OCI-LY7 (cell line): ENCODE data around the gene DCAF8L2. TPM values are rescaled to one million over a fixed set of nuclear protein-coding genes. Genes with fewer than 3 reads are reported as not detected.

ENCODE experiments used
- BruUV-seq: library from RNA; stranded (reverse); fragments of 400-500 nt; replicated peaks from 2 replicates; lab custom pipeline; 2021; lab: Mats Ljungman, UMichigan
- CTCF ChIA-PET: fragments of 300-600 bp; sonication (Branson Sonifier 250); formaldehyde crosslinking; loops from one replicate; lab custom pipeline; 2022; ENCODE audit warnings: antibody characterized with exemption; ENCODE audit not compliant: unreplicated experiment; lab: Charles Lee
- POLR2A ChIA-PET: fragments of 300-600 bp; sonication (Branson Sonifier 250); formaldehyde crosslinking; loops from one replicate; lab custom pipeline; 2022; ENCODE audit warnings: antibody characterized with exemption; lab: Charles Lee
- DNase-seq: peaks from one replicate; pipeline ENCODE4 v3.0.0-alpha.2; 2015; ENCODE audit warnings: low spot score
- H2AFZ ChIP-seq: fragments of 200-600 bp; sonication (generic), shearing (Covaris generic); 2 replicates; pipeline ENCODE4 v1.6.1; 2014; ENCODE audit warnings: mild to moderate bottlenecking, antibody characterized with exemption, low read length, moderate library complexity
- H3K27ac ChIP-seq: fragments of 200-600 bp; sonication (generic); 2 replicates; pipeline ENCODE4 v1.5.1; 2014; ENCODE audit warnings: mixed run types, low read depth, mild to moderate bottlenecking, moderate library complexity, low read length, inconsistent platforms; ENCODE audit not compliant: poor library complexity, severe bottlenecking
- H3K36me3 ChIP-seq: fragments of 200-600 bp; sonication (generic); 2 replicates; pipeline ENCODE4 v1.6.1; 2014; ENCODE audit warnings: mild to moderate bottlenecking, antibody characterized with exemption, low read length, moderate library complexity, mixed read lengths; ENCODE audit not compliant: insufficient read depth
- H3K4me1 ChIP-seq: fragments of 200-600 bp; sonication (generic); 2 replicates; pipeline ENCODE4 v1.5.1; 2014; ENCODE audit warnings: mild to moderate bottlenecking, low read length; ENCODE audit not compliant: insufficient read depth, poor library complexity, severe bottlenecking
- H3K4me2 ChIP-seq: fragments of 200-600 bp; sonication (generic); 2 replicates; pipeline ENCODE4 v1.6.1; 2014; ENCODE audit warnings: mild to moderate bottlenecking, low read length
- H3K4me3 ChIP-seq: fragments of 200-600 bp; sonication (generic); 2 replicates; pipeline ENCODE4 v1.5.1; 2014; ENCODE audit warnings: mild to moderate bottlenecking, low read depth, low read length; ENCODE audit not compliant: poor library complexity, severe bottlenecking
- H3K79me2 ChIP-seq: fragments of 200-600 bp; sonication (generic); 2 replicates; pipeline ENCODE4 v1.6.1; 2016; ENCODE audit warnings: low read depth, mild to moderate bottlenecking, low read length, moderate library complexity, mixed read lengths; ENCODE audit not compliant: insufficient read depth
- H3K9me2 ChIP-seq: fragments of 200-600 bp; sonication (generic); 2 replicates; pipeline ENCODE4 v1.6.1; 2016; ENCODE audit warnings: mild to moderate bottlenecking, low read length, mixed read lengths; ENCODE audit not compliant: insufficient read depth
- H3K9me3 ChIP-seq: fragments of 200-600 bp; sonication (generic); 2 replicates; pipeline ENCODE4 v1.6.1; 2014; ENCODE audit warnings: mild to moderate bottlenecking, mixed run types, low read length, mixed read lengths
- H4K20me1 ChIP-seq: fragments of 200-600 bp; sonication (generic); 2 replicates; pipeline ENCODE4 v1.6.1; 2014; ENCODE audit warnings: mild to moderate bottlenecking, antibody characterized with exemption, low read length, moderate library complexity, mixed read lengths; ENCODE audit not compliant: insufficient read depth
- EZH2phosphoT487 ChIP-seq: fragments of 200-600 bp; sonication (generic); IDR thresholded peaks from 2 replicates; pipeline ENCODE4 v1.6.1; 2018; ENCODE audit warnings: low read depth, borderline replicate concordance, mild to moderate bottlenecking, mixed run types, antibody characterized with exemption, low read length, moderate library complexity, mixed read lengths
- intact Hi-C: fragments of 100-400 bp; cut with micrococcal nuclease; formaldehyde crosslinking; loops from one replicate; pipeline ENCODE4 v1.10.0; 2022; ENCODE audit not compliant: unreplicated experiment
- total RNA-seq, 2 experiments: library from RNA; depleted of rRNA in 1 of 2; stranded (reverse); fragments of >200 nt in 1 of 2; shearing (Covaris generic) in 1 of 2; gene quantifications; 2 replicates each; pipeline ENCODE4 v1.2.3, GENCODE V29; 2014 to 2022
- TF ChIP-seq, protein P1 (sequence below): fragments of 200-600 bp; sonication (generic); conservative IDR thresholded peaks from 2 replicates; pipeline ENCODE4 v1.5.1; 2014; ENCODE audit warnings: mild to moderate bottlenecking, antibody characterized with exemption, low read length, moderate library complexity, mixed read lengths

The DCAF8L2 gene
- total RNA-seq, 2 experiments from 2014 or later = not detected

DNA sequence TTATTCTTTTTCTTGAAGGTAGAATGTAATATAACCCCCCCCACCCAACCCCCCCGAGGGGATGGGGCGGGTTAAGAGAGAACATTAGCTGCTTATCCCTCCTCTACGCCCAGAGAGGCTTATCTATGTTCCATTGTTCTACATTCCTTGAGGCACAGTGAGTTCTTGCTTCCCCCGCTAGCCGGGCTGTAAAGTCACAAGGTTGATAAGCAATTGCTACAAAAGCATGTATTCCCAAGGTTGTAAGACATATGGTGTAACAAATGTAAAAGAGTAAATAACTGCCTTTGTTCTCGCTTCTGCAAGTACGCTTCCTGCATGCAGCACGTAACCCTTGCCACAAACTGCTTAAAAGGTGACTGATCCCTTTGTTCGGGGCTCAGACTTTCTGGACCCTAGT lies 8.2 kb downstream of the DCAF8L2 start:
- no peak for DNase-seq
- Histone ChIP-seq H2AFZ (no peak overlapping the region), H3K36me3 (no peaks in the 10 kb centered on the region), H3K27ac (no peak overlapping the region), H3K9me3 (no peaks in the 10 kb centered on the region), H3K4me3 (no peak overlapping the region), H3K4me1 (no peaks in the 10 kb centered on the region), H3K79me2 (no peaks in the 10 kb centered on the region), H3K4me2 (no peak overlapping the region), H4K20me1 (no peaks in the 10 kb centered on the region), H3K9me2 (no peaks in the 10 kb centered on the region)
- BruUV-seq = no TSS peak
- TF ChIP-seq, protein P1, sequence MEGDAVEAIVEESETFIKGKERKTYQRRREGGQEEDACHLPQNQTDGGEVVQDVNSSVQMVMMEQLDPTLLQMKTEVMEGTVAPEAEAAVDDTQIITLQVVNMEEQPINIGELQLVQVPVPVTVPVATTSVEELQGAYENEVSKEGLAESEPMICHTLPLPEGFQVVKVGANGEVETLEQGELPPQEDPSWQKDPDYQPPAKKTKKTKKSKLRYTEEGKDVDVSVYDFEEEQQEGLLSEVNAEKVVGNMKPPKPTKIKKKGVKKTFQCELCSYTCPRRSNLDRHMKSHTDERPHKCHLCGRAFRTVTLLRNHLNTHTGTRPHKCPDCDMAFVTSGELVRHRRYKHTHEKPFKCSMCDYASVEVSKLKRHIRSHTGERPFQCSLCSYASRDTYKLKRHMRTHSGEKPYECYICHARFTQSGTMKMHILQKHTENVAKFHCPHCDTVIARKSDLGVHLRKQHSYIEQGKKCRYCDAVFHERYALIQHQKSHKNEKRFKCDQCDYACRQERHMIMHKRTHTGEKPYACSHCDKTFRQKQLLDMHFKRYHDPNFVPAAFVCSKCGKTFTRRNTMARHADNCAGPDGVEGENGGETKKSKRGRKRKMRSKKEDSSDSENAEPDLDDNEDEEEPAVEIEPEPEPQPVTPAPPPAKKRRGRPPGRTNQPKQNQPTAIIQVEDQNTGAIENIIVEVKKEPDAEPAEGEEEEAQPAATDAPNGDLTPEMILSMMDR = no peak
- no peak for TF ChIP-seq EZH2phosphoT487
- CTCF ChIA-PET = no interaction called here
- POLR2A ChIA-PET = no interaction called here
- intact Hi-C loops = no loop called here

DNA sequence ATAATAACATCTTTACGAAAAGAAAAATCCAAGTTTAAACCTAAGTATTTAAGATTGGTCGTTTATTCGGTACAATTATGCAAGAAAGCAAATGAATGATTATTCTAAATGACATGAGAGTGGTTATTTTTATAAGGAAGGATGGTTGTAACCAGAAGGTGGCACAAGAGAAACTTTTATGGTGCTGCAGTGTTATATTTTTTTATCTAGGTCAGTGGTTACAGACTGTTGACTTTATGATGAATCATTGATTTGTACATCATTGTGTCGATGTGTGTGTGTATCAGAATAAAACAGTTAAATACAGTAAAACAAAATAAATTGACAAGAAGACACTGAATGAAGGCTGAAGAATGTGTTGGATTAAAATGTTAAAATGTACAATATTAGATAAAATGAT lies 9.8 kb downstream of the DCAF8L2 start:
- H3K4me1 ChIP-seq = no peaks in the 10 kb centered on the region
- intact Hi-C loops = no loop called here
- no peak overlapping the region for H3K4me3 ChIP-seq
- no peaks in the 10 kb centered on the region for H3K9me3 ChIP-seq
- TF ChIP-seq EZH2phosphoT487 = no peak
- TF ChIP-seq, protein P1 = no peak
- no peak overlapping the region for H2AFZ ChIP-seq
- no peaks in the 10 kb centered on the region for H3K79me2 ChIP-seq
- H3K27ac ChIP-seq = no peak overlapping the region
- H3K9me2 ChIP-seq = no peaks in the 10 kb centered on the region
- ChIA-PET CTCF (no interaction called here), POLR2A (no interaction called here)
- no peak overlapping the region for H3K4me2 ChIP-seq
- DNase-seq = no peak
- H4K20me1 ChIP-seq = no peaks in the 10 kb centered on the region
- H3K36me3 ChIP-seq = no peaks in the 10 kb centered on the region
- no TSS peak for BruUV-seq

DNA sequence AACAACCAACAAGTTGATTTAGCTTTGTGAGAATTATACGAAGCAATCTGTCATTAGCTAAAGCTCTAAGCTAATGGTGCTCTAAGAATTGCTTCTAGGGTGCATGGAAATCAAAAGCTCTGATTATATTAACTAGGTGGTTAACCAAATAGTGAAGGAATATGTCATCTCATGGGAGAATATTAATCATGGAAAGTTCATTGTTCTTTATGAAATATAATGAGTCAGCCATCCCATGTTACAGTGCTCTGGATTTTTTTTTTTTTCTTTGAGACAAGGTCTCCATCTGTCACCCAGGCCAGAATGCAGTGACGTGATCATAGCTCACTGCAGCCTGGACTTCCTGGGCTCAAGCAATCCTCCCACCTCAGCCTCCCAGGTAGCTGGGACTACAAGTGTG lies 10.5 kb downstream of the DCAF8L2 start:
- Histone ChIP-seq H2AFZ (no peak overlapping the region), H3K4me2 (no peak overlapping the region), H3K27ac (no peak overlapping the region), H3K79me2 (no peaks in the 10 kb centered on the region), H3K36me3 (no peaks in the 10 kb centered on the region), H4K20me1 (no peaks in the 10 kb centered on the region), H3K9me2 (no peaks in the 10 kb centered on the region), H3K4me1 (no peaks in the 10 kb centered on the region), H3K9me3 (no peaks in the 10 kb centered on the region), H3K4me3 (no peak overlapping the region)
- ChIA-PET CTCF (no interaction called here), POLR2A (no interaction called here)
- BruUV-seq = no TSS peak
- TF ChIP-seq, protein P1 = no peak
- TF ChIP-seq EZH2phosphoT487 = no peak
- intact Hi-C loops = no loop called here
- no peak for DNase-seq
